ENCODE measurements around the gene RPS29. TPM values are rescaled to one million over a fixed set of nuclear protein-coding genes. Genes with fewer than 3 reads are reported as not detected.
A peak's percentile ranks its signal among the peaks of the same experiment; 100 is the strongest.
"Not testable (repeated sequence)": the region's sequence is repeated elsewhere in the genome, so short reads cannot be mapped to it uniquely, and the experiment has no call there.

Gene RPS29
- total and polyA plus RNA-seq, 4 experiments from 2014 or later: 3,602 to 10,008 (median 6,192) TPM

GRCh38 chr14:49584981-49585640 lies 1.1 kb downstream of the RPS29 start:
- Histone ChIP-seq H3K4me3 (ENCODE audit: low read length in 2 of 2) (peak overlapping the region; percentile 93 to 98), H3K27ac (ENCODE audit: low read depth, low read length) (peak overlapping the region; percentile 95), H3K36me3 (ENCODE audit: insufficient read depth, low read length) (peaks cover 24% of the 10 kb centered on the region), H3K4me1 (ENCODE audit: insufficient read depth, low read length) (peaks cover 42% of the 10 kb centered on the region)
- CTCF ChIA-PET (ENCODE audit: partially characterized antibody): interaction anchor here (0.6 to 4.7 kb wide), 9 partner anchors 10 to 263 kb away, joined by 3 to 49 read pairs (median 5); partner anchors contain the start of genes KLHDC1, KLHDC2, MGAT2 and RPL36AL
- H3K9me3 ChIP-seq (ENCODE audit: control insufficient read depth in 1 of 2, low read length in 2 of 2); H3K27me3 ChIP-seq (ENCODE audit: insufficient read depth, low read length); DNase-seq; H3K27me3 Mint-ChIP-seq: not testable (repeated sequence)
- peaks cover 32 to 68% (median 47%) of the 10 kb centered on the region in 4 donors for H3K4me1 Mint-ChIP-seq
- POLR2A ChIA-PET (ENCODE audit: partially characterized antibody): interaction anchor here (0.6 to 6.2 kb wide), 16 partner anchors 11 to 531 kb away, joined by 3 to 197 read pairs (median 7); partner anchors contain the start of genes DNAAF2, KLHDC1, KLHDC2 and LRR1
- H3K4me3 Mint-ChIP-seq: peak overlapping the region; percentile 87 to 98 (median 95)
- peaks cover 0 to 12% (median 0%) of the 10 kb centered on the region in 8 donors for H3K9me3 Mint-ChIP-seq
- peaks cover 33 to 59% of the 10 kb centered on the region in 2 donors for H3K36me3 Mint-ChIP-seq
- intact Hi-C loops (cut with micrococcal nuclease): loop anchor here (5.0 kb wide), 1 partner anchor 647 kb away; the partner anchor contains the start of gene SOS2
- H3K27ac Mint-ChIP-seq: peak overlapping the region; percentile 88 to 100 (median 99)

- no peak for DNase-seq
- peak overlapping the region; percentile 87 to 98 (median 95) for H3K4me3 Mint-ChIP-seq
Measured at GRCh38 chr14:49584058-49584457, 2.1 kb downstream of the RPS29 start.

GRCh38 chr14:49583629-49584028 lies 2.6 kb downstream of the RPS29 start:
- H3K9me3 ChIP-seq (ENCODE audit: control insufficient read depth in 1 of 2, low read length in 2 of 2): no peaks in the 10 kb centered on the region
- H3K36me3 ChIP-seq (ENCODE audit: insufficient read depth, low read length): peaks cover 24% of the 10 kb centered on the region
- H3K27me3 ChIP-seq (ENCODE audit: insufficient read depth, low read length): no peaks in the 10 kb centered on the region
- Mint-ChIP-seq H3K27me3 (peaks cover 0 to 4% of the 10 kb centered on the region in 2 donors), H3K4me1 (peaks cover 41 to 82% (median 56%) of the 10 kb centered on the region in 4 donors), H3K9me3 (peaks cover 0 to 12% (median 0%) of the 10 kb centered on the region in 8 donors), H3K4me3 (peak overlapping the region; percentile 87 to 98 (median 95)), H3K36me3 (peaks cover 33 to 63% of the 10 kb centered on the region in 2 donors), H3K27ac (peak overlapping the region; percentile 36 to 100 (median 92))
- POLR2A ChIA-PET (ENCODE audit: partially characterized antibody): interaction anchor here (0.9 to 6.2 kb wide), 2 partner anchors 15 to 38 kb away, joined by 4 to 197 read pairs; partner anchors contain the start of genes LRR1, MGAT2 and RPL36AL
- no peak for DNase-seq
- peak overlapping the region; percentile 95 for H3K27ac ChIP-seq (ENCODE audit: low read depth, low read length)
- CTCF ChIA-PET (ENCODE audit: partially characterized antibody): interaction anchor here (1.0 kb wide), 1 partner anchor 36 kb away, joined by 4 read pairs; the partner anchor contains the start of gene RPL36AL
- intact Hi-C loops (cut with micrococcal nuclease): no loop called here
- peak overlapping the region in 1 of 2 donors; percentile 98 for H3K4me3 ChIP-seq (ENCODE audit: low read length in 2 of 2)
- peaks cover 52% of the 10 kb centered on the region for H3K4me1 ChIP-seq (ENCODE audit: insufficient read depth, low read length)

More at GRCh38 chr14:49584058-49584457, 2.1 kb downstream of the RPS29 start:
- Mint-ChIP-seq H3K36me3 (peaks cover 33 to 63% of the 10 kb centered on the region in 2 donors), H3K27me3 (peaks cover 0 to 4% of the 10 kb centered on the region in 2 donors), H3K27ac (peak overlapping the region; percentile 76 to 100 (median 99)), H3K9me3 (peaks cover 0 to 12% (median 0%) of the 10 kb centered on the region in 8 donors), H3K4me1 (peaks cover 39 to 78% (median 56%) of the 10 kb centered on the region in 4 donors)
- H3K9me3 ChIP-seq (ENCODE audit: control insufficient read depth in 1 of 2, low read length in 2 of 2): no peaks in the 10 kb centered on the region
- H3K36me3 ChIP-seq (ENCODE audit: insufficient read depth, low read length): peaks cover 24% of the 10 kb centered on the region
- no peaks in the 10 kb centered on the region for H3K27me3 ChIP-seq (ENCODE audit: insufficient read depth, low read length)
- ChIA-PET POLR2A (ENCODE audit: partially characterized antibody) (interaction anchor here (3.1 to 6.2 kb wide), 3 partner anchors 13 to 50 kb away, joined by 75 to 197 read pairs (median 144); partner anchors contain the start of genes DNAAF2, LRR1, MGAT2 and RPL36AL), CTCF (ENCODE audit: partially characterized antibody) (interaction anchor here (1.3 to 4.7 kb wide), 3 partner anchors 37 to 108 kb away, joined by 3 to 49 read pairs (median 6); partner anchors contain the start of genes KLHDC1, MGAT2 and RPL36AL)
- peaks cover 48% of the 10 kb centered on the region for H3K4me1 ChIP-seq (ENCODE audit: insufficient read depth, low read length)
- peak overlapping the region; percentile 95 for H3K27ac ChIP-seq (ENCODE audit: low read depth, low read length)
- intact Hi-C loops (cut with micrococcal nuclease): no loop called here
- H3K4me3 ChIP-seq (ENCODE audit: low read length in 2 of 2): peak overlapping the region in 1 of 2 donors; percentile 98

GRCh38 chr14:49582113-49582977 lies 3.8 kb downstream of the RPS29 start:
- no peak overlapping the region for H3K4me3 ChIP-seq (ENCODE audit: low read length in 2 of 2)
- CTCF ChIA-PET (ENCODE audit: partially characterized antibody): interaction anchor here (1.0 to 1.2 kb wide), 2 partner anchors 38 kb away, joined by 3 to 4 read pairs; partner anchors contain the start of genes MGAT2 and RPL36AL
- peaks cover 52% of the 10 kb centered on the region for H3K4me1 ChIP-seq (ENCODE audit: insufficient read depth, low read length)
- H3K27ac ChIP-seq (ENCODE audit: low read depth, low read length): no peak overlapping the region
- DNase-seq: no peak
- H3K27ac Mint-ChIP-seq: peak overlapping the region in 6 of 7 donors; percentile 49 to 100 (median 68)
- intact Hi-C loops (cut with micrococcal nuclease): no loop called here
- no peaks in the 10 kb centered on the region for H3K27me3 ChIP-seq (ENCODE audit: insufficient read depth, low read length)
- peak overlapping the region in 6 of 8 donors; percentile 4 to 95 (median 40) for H3K4me3 Mint-ChIP-seq
- H3K36me3 ChIP-seq (ENCODE audit: insufficient read depth, low read length): peaks cover 30% of the 10 kb centered on the region
- H3K9me3 ChIP-seq (ENCODE audit: control insufficient read depth in 1 of 2, low read length in 2 of 2): no peaks in the 10 kb centered on the region
- peaks cover 0 to 4% of the 10 kb centered on the region in 2 donors for H3K27me3 Mint-ChIP-seq
- H3K9me3 Mint-ChIP-seq: peaks cover 0 to 12% (median 0%) of the 10 kb centered on the region in 8 donors
- POLR2A ChIA-PET (ENCODE audit: partially characterized antibody): interaction anchor here (0.9 to 6.2 kb wide), 2 partner anchors 16 to 40 kb away, joined by 4 to 197 read pairs; partner anchors contain the start of genes LRR1, MGAT2 and RPL36AL
- H3K36me3 Mint-ChIP-seq: peaks cover 39 to 71% of the 10 kb centered on the region in 2 donors
- peaks cover 48 to 88% (median 58%) of the 10 kb centered on the region in 4 donors for H3K4me1 Mint-ChIP-seq

GRCh38 chr14:49581209-49582112 lies 4.7 kb downstream of the RPS29 start:
- Mint-ChIP-seq H3K4me1 (peaks cover 46 to 80% (median 55%) of the 10 kb centered on the region in 4 donors), H3K4me3 (peak overlapping the region in 5 of 8 donors; percentile 13 to 45 (median 40)), H3K36me3 (peaks cover 46 to 73% of the 10 kb centered on the region in 2 donors), H3K27me3 (peaks cover 0 to 4% of the 10 kb centered on the region in 2 donors), H3K27ac (peak overlapping the region; percentile 18 to 100 (median 84)), H3K9me3 (peaks cover 0 to 7% (median 0%) of the 10 kb centered on the region in 8 donors)
- CTCF ChIA-PET (ENCODE audit: partially characterized antibody): interaction anchor here (1.1 to 1.2 kb wide), 2 partner anchors 39 to 53 kb away, joined by 3 to 5 read pairs; partner anchors contain the start of genes MGAT2 and RPL36AL
- Histone ChIP-seq H3K27ac (ENCODE audit: low read depth, low read length) (no peak overlapping the region), H3K27me3 (ENCODE audit: insufficient read depth, low read length) (no peaks in the 10 kb centered on the region), H3K36me3 (ENCODE audit: insufficient read depth, low read length) (peaks cover 36% of the 10 kb centered on the region), H3K4me1 (ENCODE audit: insufficient read depth, low read length) (peaks cover 52% of the 10 kb centered on the region), H3K4me3 (ENCODE audit: low read length in 2 of 2) (no peak overlapping the region), H3K9me3 (ENCODE audit: control insufficient read depth in 1 of 2, low read length in 2 of 2) (no peaks in the 10 kb centered on the region)
- POLR2A ChIA-PET (ENCODE audit: partially characterized antibody): interaction anchor here (0.6 to 1.2 kb wide), 2 partner anchors 9 to 545 kb away, joined by 3 read pairs; no protein-coding TSS in a partner anchor
- intact Hi-C loops (cut with micrococcal nuclease): no loop called here
- DNase-seq: no peak

Data from CD4-positive, alpha-beta memory T cell (primary cell).